Transverse colon (tissue), 4 donors: ENCODE measurements around the gene SETD1B. TPM values are rescaled to one million over a fixed set of nuclear protein-coding genes. Genes with fewer than 3 reads are reported as not detected.
A peak's percentile ranks its signal among the peaks of the same experiment; 100 is the strongest.

Experiments used
- DNase-seq: peaks from one replicate; pipeline ENCODE4 v3.0.0-alpha.2; 2019
- H3K27ac ChIP-seq, 4 donors: fragments of 200-600 bp; sonication (generic); 2 replicates each; pipeline ENCODE4 v1.5.1; 2016 to 2018; ENCODE audit warnings: inconsistent platforms in 4 of 4
- H3K27me3 ChIP-seq: fragments of 200-600 bp; sonication (generic); 2 replicates; pipeline ENCODE4 v1.5.1; 2017; ENCODE audit warnings: inconsistent platforms
- H3K36me3 ChIP-seq, 4 donors: fragments of 200-600 bp; sonication (generic); 2 replicates each; pipeline ENCODE4 v1.5.1; 2017 to 2019; ENCODE audit warnings: inconsistent platforms in 4 of 4
- H3K4me1 ChIP-seq, 4 donors: fragments of 200-600 bp; sonication (generic); 2 replicates each; pipeline ENCODE4 v1.5.1; 2017 to 2020; ENCODE audit warnings: inconsistent platforms in 4 of 4
- H3K4me3 ChIP-seq, 4 donors: fragments of 200-600 bp; sonication (generic); 1 replicate in 1 of 4; 2 replicates in 3 of 4; pipeline versions ENCODE4 v1.5.1 to v1.6.1; 2017 to 2019; ENCODE audit warnings: inconsistent platforms in 4 of 4
- H3K9me3 ChIP-seq, 2 donors: fragments of 200-600 bp; sonication (generic); 2 replicates each; pipeline ENCODE4 v1.5.1; 2017 to 2019; ENCODE audit warnings: inconsistent platforms in 2 of 2
- CTCF ChIP-seq, 5 experiments: fragments of 200-600 bp in 3 of 5; fragments of 450-650 bp in 2 of 5; sonication (generic) in 3 of 5; IDR thresholded peaks; 1 replicate in 2 of 5; 2 replicates in 3 of 5; pipeline ENCODE4 v1.5.1; 2016 to 2017; ENCODE audit warnings: antibody characterized with exemption in 5 of 5, inconsistent platforms in 3 of 5, mild to moderate bottlenecking in 2 of 5, moderate library complexity in 1 of 5
- EP300 ChIP-seq: sonication (generic); formaldehyde crosslinking; IDR thresholded peaks from one replicate; pipeline ENCODE4 v1.6.1; 2017; ENCODE audit warnings: antibody characterized with exemption, low read depth
- POLR2A ChIP-seq: fragments of 450-650 bp; IDR thresholded peaks from one replicate; pipeline ENCODE4 v1.6.1; 2016; ENCODE audit warnings: antibody characterized with exemption, mild to moderate bottlenecking, moderate library complexity
- POLR2AphosphoS5 ChIP-seq, 3 donors: sonication (generic); formaldehyde crosslinking; IDR thresholded peaks; one replicate each; pipeline ENCODE4 v1.6.1; 2016; ENCODE audit warnings: antibody characterized with exemption in 3 of 3
- WGBS, 2 donors: methylation state at CpG; one replicate each; pipeline ENCODE4 v1.1.5; 2018; ENCODE audit warnings: low coverage in 1 of 2; 5-methylcytosine and 5-hydroxymethylcytosine counted together
- in situ Hi-C, 4 donors: fragments of 200-750 bp; cut with MboI; loops; one replicate each; pipeline versions ENCODE4 v1.15.0 to v1.15.1; 2017; ENCODE audit warnings: low sequenced_read_pairs in 3 of 4, low pct_ligation_motif_present in 1 of 4, low pct_unique_long_range_greater_than_20kb in 1 of 4
- intact Hi-C: fragments of 100-400 bp; cut with DNase I; formaldehyde crosslinking; loops from one replicate; pipeline ENCODE4 v1.15.1; 2023; ENCODE audit warnings: low total_unique reads
- total RNA-seq, 4 donors: library from RNA; depleted of rRNA; stranded (reverse); fragments of >200 nt; gene quantifications; one replicate each; pipeline ENCODE4 v1.1.0, GENCODE V29; 2016

Gene SETD1B
- total RNA-seq, 4 donors from 2014 or later, result 13.4 to 39.6 (median 15.2) TPM

- Histone ChIP-seq H3K4me1 (peaks cover 6 to 37% (median 11%) of the 10 kb centered on the region in 4 donors), H3K27ac (no peak overlapping the region), H3K4me3 (no peak overlapping the region), H3K36me3 (no peaks in the 10 kb centered on the region), H3K27me3 (no peaks in the 10 kb centered on the region), H3K9me3 (no peaks in the 10 kb centered on the region)
- 95 to 100% methylated on average over 2 to 10 of the region's 11 CpGs for WGBS, 2 donors
- intact Hi-C loops, result no loop called here
- no peak for TF ChIP-seq POLR2A
- TF ChIP-seq EP300, result no peak
- TF ChIP-seq CTCF (IDR thresholded peaks at IDR 0.05), result no peak
- no peak for TF ChIP-seq POLR2AphosphoS5 (IDR thresholded peaks at IDR 0.05)
- no peak for DNase-seq
- in situ Hi-C loops, result no loop called here
Measured at GRCh38 chr12:121780429-121780828, 23.4 kb upstream of the SETD1B start.

DNA sequence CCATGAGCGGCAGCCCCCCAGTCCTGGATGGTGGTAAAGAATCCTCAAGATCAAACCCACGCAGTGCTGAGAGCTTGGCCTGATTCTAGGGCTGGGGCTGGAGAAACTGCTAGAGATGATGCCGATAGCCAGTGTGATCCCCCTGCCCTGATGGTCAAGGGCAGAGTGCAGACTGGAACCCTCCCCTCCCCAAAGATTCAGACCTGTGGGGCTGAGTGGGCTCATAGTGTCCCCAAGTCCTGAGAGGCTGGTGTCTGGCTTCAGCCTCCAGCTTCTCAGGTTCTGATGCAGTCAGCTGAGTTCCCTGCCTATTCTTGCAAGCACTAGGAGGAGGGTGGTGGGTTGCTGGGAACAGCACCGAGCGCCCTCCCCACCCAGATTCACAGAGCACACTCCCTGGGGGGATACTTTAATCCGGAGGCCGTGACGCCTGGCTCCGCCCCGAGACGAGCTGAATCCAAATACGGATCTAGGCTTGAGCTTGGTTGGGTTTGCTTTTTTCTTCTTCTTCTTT is 22.3 kb upstream of the SETD1B start:
- no peak for DNase-seq
- no peaks in the 10 kb centered on the region for H3K27me3 ChIP-seq
- H3K4me1 ChIP-seq, result peaks cover 5 to 36% (median 9%) of the 10 kb centered on the region in 4 donors
- no peaks in the 10 kb centered on the region for H3K36me3 ChIP-seq
- intact Hi-C loops (no loop called here), in situ Hi-C loops (no loop called here)
- H3K9me3 ChIP-seq, result no peaks in the 10 kb centered on the region
- H3K4me3 ChIP-seq, result no peak overlapping the region
- WGBS, 2 donors, result 30 to 50% methylated on average over 6 to 12 of the region's 12 CpGs
- H3K27ac ChIP-seq, result peak overlapping the region; percentile 25 to 64 (median 44)
- TF ChIP-seq POLR2AphosphoS5 (IDR thresholded peaks at IDR 0.05) (no peak), CTCF (IDR thresholded peaks at IDR 0.05) (no peak), POLR2A (no peak), EP300 (no peak)

DNA sequence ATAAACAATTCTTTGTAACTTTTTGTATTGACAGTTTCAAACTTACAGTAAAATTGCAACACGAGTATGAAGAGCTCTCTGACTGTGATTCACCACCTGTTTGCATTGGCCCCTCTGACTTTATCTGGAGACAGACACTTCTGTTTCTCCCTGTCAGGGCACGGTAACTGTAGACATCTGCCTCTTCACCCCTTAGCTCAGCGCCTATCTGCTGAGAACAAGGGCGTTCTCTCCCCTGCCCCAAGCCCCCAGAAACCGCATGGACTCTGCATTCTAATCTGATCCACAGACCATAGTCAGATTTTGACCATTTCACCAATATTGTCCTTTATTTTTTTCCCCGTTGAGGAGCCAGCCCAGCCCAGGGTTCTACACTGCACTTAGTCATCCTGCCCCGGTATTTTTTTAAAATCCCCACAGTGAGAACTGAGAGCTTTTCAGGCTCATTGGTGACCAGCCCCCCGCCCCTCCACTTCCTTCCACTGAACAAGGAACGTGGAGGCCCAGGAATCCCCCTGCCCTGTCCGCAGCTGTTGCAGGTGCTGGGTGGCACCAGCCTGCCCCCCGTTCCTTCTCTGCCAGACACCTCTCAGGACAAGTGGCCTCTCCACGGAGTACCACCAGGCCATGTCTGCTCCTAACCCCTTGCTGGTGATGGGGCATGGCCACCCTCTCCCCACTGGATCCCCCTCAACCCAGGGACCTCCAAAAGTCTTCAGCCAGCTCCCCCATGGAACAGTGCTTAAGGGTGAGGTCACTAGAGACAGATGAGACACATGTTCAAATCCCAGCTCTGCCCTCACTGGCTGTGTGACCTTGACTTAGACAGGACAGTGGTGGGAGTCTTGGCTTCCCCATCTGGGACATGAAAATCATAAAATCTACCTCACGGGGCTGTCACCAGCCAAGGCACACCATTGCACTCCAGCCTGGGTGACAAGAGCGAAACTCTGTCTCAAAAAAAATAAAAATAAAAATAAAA is 21.5 kb upstream of the SETD1B start:
- in situ Hi-C loops, result no loop called here

More for the DNA sequence above, 21.5 kb upstream of the SETD1B start:
- Histone ChIP-seq H3K27ac (peak overlapping the region; percentile 25 to 64 (median 44)), H3K4me1 (peaks cover 5 to 44% (median 12%) of the 10 kb centered on the region in 4 donors), H3K27me3 (no peaks in the 10 kb centered on the region), H3K9me3 (no peaks in the 10 kb centered on the region), H3K36me3 (no peaks in the 10 kb centered on the region), H3K4me3 (no peak overlapping the region)
- DNase-seq, result no peak
- intact Hi-C loops, result no loop called here
- 46 to 48% methylated on average over 7 to 14 of the region's 14 CpGs for WGBS, 2 donors
- TF ChIP-seq POLR2A (no peak), EP300 (no peak), POLR2AphosphoS5 (IDR thresholded peaks at IDR 0.05) (no peak), CTCF (IDR thresholded peaks at IDR 0.05) (no peak)
